Stomach (tissue), 9 donors: ENCODE results near the gene ADSS2. TPM values are rescaled to one million over a fixed set of nuclear protein-coding genes. Genes with fewer than 3 reads are reported as not detected.

Source experiments
- DNase-seq, 2 donors: peaks; one replicate each; pipeline versions ENCODE4 v3.0.0 to v3.0.0-alpha.2; 2013 to 2019
- H3K27ac ChIP-seq, 5 donors: fragments of 200-600 bp in 4 of 5; sonication (generic) in 4 of 5; one replicate each; pipeline ENCODE4 v1.5.1; 2013 to 2019; ENCODE audit warnings: mild to moderate bottlenecking in 1 of 5, moderate library complexity in 1 of 5
- H3K27me3 ChIP-seq, 3 donors: fragments of 200-600 bp; sonication (generic); one replicate each; pipeline ENCODE4 v1.5.1; 2017 to 2019; ENCODE audit warnings: mixed run types in 1 of 3
- H3K36me3 ChIP-seq, 4 donors: fragments of 200-600 bp; sonication (generic); 1 replicate in 3 of 4; 2 replicates in 1 of 4; pipeline ENCODE4 v1.5.1; 2016 to 2019
- H3K4me1 ChIP-seq, 4 donors: fragments of 200-600 bp; sonication (generic); one replicate each; pipeline ENCODE4 v1.5.1; 2016 to 2019
- H3K4me3 ChIP-seq, 4 donors: fragments of 200-600 bp; sonication (generic) in 3 of 4; one replicate each; pipeline ENCODE4 v1.5.1; 2016 to 2019; ENCODE audit warnings: mild to moderate bottlenecking in 1 of 4
- H3K9me3 ChIP-seq, 4 donors: fragments of 200-600 bp; sonication (generic); one replicate each; pipeline ENCODE4 v1.5.1; 2016 to 2019
- EP300 ChIP-seq: sonication (generic); formaldehyde crosslinking; IDR thresholded peaks from one replicate; pipeline ENCODE4 v1.6.1; 2017; ENCODE audit warnings: antibody characterized with exemption
- POLR2A ChIP-seq, 4 donors: fragments of 450-650 bp; IDR thresholded peaks; one replicate each; pipeline ENCODE4 v1.6.1; 2016; ENCODE audit warnings: antibody characterized with exemption in 4 of 4, control low read depth in 2 of 4, mild to moderate bottlenecking in 1 of 4, moderate library complexity in 1 of 4
- POLR2AphosphoS5 ChIP-seq, 3 donors: sonication (generic); formaldehyde crosslinking; IDR thresholded peaks; one replicate each; pipeline ENCODE4 v1.6.1; 2016; ENCODE audit warnings: antibody characterized with exemption in 3 of 3
- WGBS, 5 donors: extraction: QIAGEN DNeasy Blood & Tissue Kit in 3 of 5; methylation state at CpG; one replicate each; pipeline versions ENCODE4 v1.1.5 to v1.1.7; 2013 to 2018; 5-methylcytosine and 5-hydroxymethylcytosine counted together
- intact Hi-C: fragments of 100-400 bp; cut with DNase I; formaldehyde crosslinking; loops from one replicate; pipeline ENCODE4 v1.15.1; 2023; ENCODE audit warnings: low total_unique reads
- polyA plus RNA-seq, 3 donors: library from polyadenylated mRNA; stranded (reverse); fragments of 200-250 nt; gene quantifications; one replicate each; pipeline ENCODE4 v1.2.3, GENCODE V29; 2013
- total RNA-seq, 5 donors: library from RNA; depleted of rRNA; stranded (reverse); fragments of >200 nt; gene quantifications; one replicate each; pipeline versions ENCODE4 v1.1.0 to v1.2.3, GENCODE V29; 2014 to 2016
- TF ChIP-seq, protein P1 (sequence below), 7 experiments: fragments of 450-650 bp in 4 of 7; fragments of 200-600 bp in 3 of 7; sonication (generic) in 3 of 7; IDR thresholded peaks; one replicate each; pipeline ENCODE4 v1.5.1; 2016 to 2019; ENCODE audit warnings: antibody characterized with exemption in 7 of 7, control low read depth in 2 of 7, mild to moderate bottlenecking in 1 of 7
- donor health status: healthy with polysubstance abuse.
- donor health status: Bipolar disorder and iron deficiency.
- donor health status: healthy.

ADSS2 gene
- total and polyA plus RNA-seq, 8 donors: 20.1 to 99.3 (median 43.5) TPM

DNA sequence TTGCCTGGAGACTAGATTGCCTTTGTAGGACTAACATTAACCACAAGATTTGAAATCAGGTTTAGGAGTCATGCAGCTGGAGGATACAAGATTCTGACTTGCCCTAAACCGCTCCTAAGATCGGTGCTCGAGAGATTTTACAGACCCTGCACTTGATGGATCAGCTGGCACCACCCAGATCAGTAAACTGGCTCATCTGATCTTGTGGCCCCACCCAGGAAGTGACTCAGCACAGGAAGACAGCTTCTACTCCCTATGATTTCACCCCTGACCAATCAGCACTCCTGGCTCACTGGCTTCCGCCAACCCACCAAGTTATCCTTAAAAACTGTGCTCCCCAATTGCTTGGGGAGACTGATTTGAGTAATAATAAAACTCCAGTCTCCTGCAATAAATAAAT lies 8.5 kb upstream of the ADSS2 start:
- no peaks in the 10 kb centered on the region for H3K27me3 ChIP-seq
- peak overlapping the region in 4 of 5 donors; percentile 86 to 94 (median 93) for H3K27ac ChIP-seq
- intact Hi-C loops: no loop called here
- H3K4me3 ChIP-seq: peak overlapping the region in 1 of 4 donors; percentile 59
- 90 to 97% (median 91%) methylated on average over 4 of the region's 4 CpGs for WGBS, 5 donors
- TF ChIP-seq POLR2A (IDR thresholded peaks at IDR 0.05) (no peak), EP300 (no peak), POLR2AphosphoS5 (IDR thresholded peaks at IDR 0.05) (no peak)
- TF ChIP-seq, protein P1, sequence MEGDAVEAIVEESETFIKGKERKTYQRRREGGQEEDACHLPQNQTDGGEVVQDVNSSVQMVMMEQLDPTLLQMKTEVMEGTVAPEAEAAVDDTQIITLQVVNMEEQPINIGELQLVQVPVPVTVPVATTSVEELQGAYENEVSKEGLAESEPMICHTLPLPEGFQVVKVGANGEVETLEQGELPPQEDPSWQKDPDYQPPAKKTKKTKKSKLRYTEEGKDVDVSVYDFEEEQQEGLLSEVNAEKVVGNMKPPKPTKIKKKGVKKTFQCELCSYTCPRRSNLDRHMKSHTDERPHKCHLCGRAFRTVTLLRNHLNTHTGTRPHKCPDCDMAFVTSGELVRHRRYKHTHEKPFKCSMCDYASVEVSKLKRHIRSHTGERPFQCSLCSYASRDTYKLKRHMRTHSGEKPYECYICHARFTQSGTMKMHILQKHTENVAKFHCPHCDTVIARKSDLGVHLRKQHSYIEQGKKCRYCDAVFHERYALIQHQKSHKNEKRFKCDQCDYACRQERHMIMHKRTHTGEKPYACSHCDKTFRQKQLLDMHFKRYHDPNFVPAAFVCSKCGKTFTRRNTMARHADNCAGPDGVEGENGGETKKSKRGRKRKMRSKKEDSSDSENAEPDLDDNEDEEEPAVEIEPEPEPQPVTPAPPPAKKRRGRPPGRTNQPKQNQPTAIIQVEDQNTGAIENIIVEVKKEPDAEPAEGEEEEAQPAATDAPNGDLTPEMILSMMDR (IDR thresholded peaks at IDR 0.05): no peak
- no peaks in the 10 kb centered on the region for H3K36me3 ChIP-seq
- DNase-seq: no peak
- no peaks in the 10 kb centered on the region for H3K9me3 ChIP-seq
- H3K4me1 ChIP-seq: peaks cover 6 to 21% (median 12%) of the 10 kb centered on the region in 4 donors

DNA sequence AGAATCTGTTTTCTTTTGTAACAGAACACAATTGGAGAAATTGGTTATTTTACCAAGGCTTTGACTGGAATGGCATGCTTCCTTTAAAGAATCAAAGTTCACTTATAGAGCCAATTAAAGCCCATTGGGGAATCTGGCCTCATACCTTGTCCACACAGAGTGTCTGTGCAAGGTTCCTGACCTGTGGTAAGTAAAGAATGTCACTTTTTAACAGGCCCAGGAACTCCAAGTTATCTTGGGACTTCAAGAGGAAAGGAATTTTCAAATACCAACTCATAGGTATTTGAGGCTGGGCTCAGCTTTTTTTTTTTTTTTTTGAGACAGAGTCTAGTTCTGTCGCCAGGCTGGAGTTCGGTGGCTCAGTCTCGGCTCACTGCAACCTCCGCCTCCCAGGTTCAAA lies 7.1 kb upstream of the ADSS2 start:
- intact Hi-C loops: no loop called here
- TF ChIP-seq POLR2A (IDR thresholded peaks at IDR 0.05) (no peak), POLR2AphosphoS5 (IDR thresholded peaks at IDR 0.05) (no peak), EP300 (no peak)
- TF ChIP-seq, protein P1 (IDR thresholded peaks at IDR 0.05): no peak
- DNase-seq: no peak
- Histone ChIP-seq H3K36me3 (no peaks in the 10 kb centered on the region), H3K4me3 (no peak overlapping the region), H3K4me1 (peaks cover 6 to 32% (median 13%) of the 10 kb centered on the region in 4 donors), H3K27me3 (no peaks in the 10 kb centered on the region), H3K27ac (no peak overlapping the region), H3K9me3 (no peaks in the 10 kb centered on the region)
- 94 to 98% (median 97%) methylated on average over 4 of the region's 4 CpGs for WGBS, 5 donors

DNA sequence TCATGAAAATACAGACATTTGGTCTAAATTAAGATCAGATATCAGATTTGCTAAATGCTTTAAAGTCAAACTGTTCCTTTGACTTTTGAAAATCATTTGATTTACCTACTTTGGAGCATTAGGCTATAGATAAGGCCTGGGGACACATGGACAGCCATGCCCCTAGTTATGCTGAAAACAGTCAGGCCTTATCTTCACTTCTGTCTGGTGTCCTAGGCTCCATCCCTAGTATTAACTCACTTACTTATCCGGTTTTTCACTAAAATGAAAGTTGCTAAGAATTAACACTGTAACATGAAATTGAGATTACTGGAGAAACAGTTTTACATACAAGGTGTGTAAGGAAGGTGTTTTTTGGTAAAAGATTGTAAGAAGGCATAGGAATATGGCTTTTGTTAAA lies 4.9 kb upstream of the ADSS2 start:
- 71 to 86% (median 77%) methylated on average over 1 of the region's 1 CpG for WGBS, 5 donors
- Histone ChIP-seq H3K9me3 (no peaks in the 10 kb centered on the region), H3K36me3 (no peaks in the 10 kb centered on the region), H3K4me3 (no peak overlapping the region), H3K27ac (no peak overlapping the region), H3K27me3 (no peaks in the 10 kb centered on the region), H3K4me1 (peaks cover 6 to 34% (median 18%) of the 10 kb centered on the region in 4 donors)
- DNase-seq: no peak
- intact Hi-C loops: no loop called here
- TF ChIP-seq, protein P1 (IDR thresholded peaks at IDR 0.05): no peak
- TF ChIP-seq POLR2A (IDR thresholded peaks at IDR 0.05) (no peak), POLR2AphosphoS5 (IDR thresholded peaks at IDR 0.05) (no peak), EP300 (no peak)

DNA sequence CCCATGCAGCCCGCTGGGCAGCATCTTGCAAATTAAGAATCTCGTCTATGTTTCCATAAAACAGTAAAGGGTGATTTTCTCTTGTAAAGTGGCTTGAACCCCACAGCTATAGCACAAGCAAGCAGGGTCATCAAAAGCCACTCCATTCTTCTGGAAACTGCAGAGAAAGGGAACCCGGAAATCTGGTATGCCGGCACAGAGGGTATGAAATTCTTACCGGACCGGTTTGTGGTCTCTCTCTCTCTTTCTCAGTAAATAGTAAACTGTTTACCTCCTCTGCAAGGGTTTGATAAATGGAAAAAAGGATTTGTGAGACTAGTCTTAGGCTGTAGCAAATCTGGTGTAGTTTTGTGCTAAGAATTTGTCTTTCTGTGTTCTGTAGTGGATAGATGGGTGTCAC lies 2.7 kb upstream of the ADSS2 start:
- H3K9me3 ChIP-seq: no peaks in the 10 kb centered on the region
- H3K36me3 ChIP-seq: no peaks in the 10 kb centered on the region
- H3K4me3 ChIP-seq: no peak overlapping the region
- H3K4me1 ChIP-seq: peaks cover 9 to 32% (median 20%) of the 10 kb centered on the region in 4 donors
- DNase-seq: peak in 1 of 2 donors; percentile 81
- WGBS, 5 donors: 34 to 63% (median 46%) methylated on average over 6 of the region's 6 CpGs
- H3K27me3 ChIP-seq: no peaks in the 10 kb centered on the region
- TF ChIP-seq POLR2AphosphoS5 (IDR thresholded peaks at IDR 0.05) (no peak), POLR2A (IDR thresholded peaks at IDR 0.05) (no peak), EP300 (no peak)
- TF ChIP-seq, protein P1 (IDR thresholded peaks at IDR 0.05): no peak
- H3K27ac ChIP-seq: peak overlapping the region in 3 of 5 donors; percentile 11 to 64 (median 17)
- intact Hi-C loops: no loop called here
